NCI-H748 (cell line): ENCODE data around the gene SHOC2.
"Not testable (repeated sequence)": the region's sequence is repeated elsewhere in the genome, so short reads cannot be mapped to it uniquely, and the experiment has no call there.

Source experiments
- DNase-seq: peaks from one replicate; lab custom pipeline; 2025; ENCODE audit not compliant: unreplicated experiment; lab: John Stamatoyannopoulos, UW

The SHOC2 gene

DNA sequence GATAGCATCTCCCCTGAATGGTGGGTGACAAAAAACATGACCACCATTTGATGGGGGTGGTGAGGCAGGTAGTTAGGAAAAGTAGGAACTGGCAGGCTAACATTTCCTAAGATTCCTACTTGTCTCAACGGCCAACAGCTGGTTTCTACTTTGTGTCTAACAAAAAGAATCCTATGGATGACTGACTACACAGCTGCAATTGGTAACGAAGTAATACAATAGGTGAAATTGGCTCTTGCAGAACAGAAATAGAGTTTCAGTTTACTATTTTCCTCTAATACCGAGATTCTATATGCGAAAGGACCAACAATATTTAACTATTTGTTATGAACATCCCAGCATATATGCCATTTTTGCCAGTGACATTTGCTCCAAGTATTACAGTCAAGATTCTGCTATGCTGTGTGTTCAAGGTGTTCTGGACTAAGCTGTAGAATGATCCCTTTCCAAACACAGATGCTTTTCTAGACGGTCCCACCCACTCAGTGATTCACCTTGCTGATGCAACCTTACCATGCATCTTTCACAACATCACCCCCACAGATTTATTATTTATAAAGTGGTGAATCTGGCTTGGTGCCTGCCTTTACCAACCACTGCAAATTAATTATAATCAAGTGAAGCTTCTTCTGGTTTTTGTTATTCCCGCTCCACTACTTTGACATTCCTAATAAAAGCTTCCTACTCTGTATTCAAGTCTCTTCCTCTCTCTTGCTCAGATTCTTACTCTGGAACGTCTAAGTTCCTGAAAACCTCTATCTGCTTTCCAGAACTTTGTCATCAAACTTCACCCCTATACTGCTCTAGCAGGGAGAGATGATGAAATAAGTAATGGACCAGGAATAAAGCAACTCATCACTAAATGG, 17.2 kb upstream of the SHOC2 start:
- DNase-seq = no peak

GRCh38 chr10:110903280-110904278, 15.8 kb upstream of the SHOC2 start:
- DNase-seq = no peak

GRCh38 chr10:110910138-110910537, 9.3 kb upstream of the SHOC2 start:
- no peak for DNase-seq

DNA sequence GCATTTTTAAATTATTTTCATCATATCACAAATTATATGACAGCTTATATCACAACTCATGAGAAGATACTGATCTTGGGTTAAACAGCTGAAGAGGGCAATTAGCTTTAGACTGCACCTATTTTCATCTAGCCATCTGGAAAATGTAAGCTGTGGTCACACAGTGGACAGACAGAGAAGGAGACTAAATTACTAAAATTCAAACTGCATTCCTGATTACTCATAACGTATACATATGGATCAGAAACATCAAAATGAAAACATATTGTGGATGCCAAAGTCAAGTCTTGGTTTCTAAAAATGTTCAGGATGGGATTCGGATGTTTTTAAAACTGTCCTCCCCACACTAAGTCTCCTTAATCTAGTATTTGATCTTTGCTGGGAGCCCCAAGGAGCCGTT, 7.0 kb upstream of the SHOC2 start:
- no peak for DNase-seq

DNA sequence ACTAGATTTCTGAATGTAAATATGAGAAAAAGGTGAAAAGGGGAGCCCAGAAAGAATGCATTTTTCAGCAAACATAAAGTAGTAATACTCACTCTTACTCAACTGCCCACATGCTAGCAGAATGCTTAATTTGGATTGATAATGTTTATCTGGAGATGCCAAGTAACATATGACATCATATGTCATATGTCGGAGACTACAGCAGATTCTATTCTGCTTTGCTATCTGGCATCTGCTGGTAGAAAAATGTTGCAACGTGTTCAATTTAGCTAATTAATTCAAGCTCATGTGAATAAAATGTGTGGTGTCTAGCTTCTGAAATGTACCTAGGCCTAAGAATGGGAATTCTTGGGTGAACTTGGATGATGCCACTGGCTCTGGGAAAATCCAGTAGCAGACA, 5.0 kb upstream of the SHOC2 start:
- no peak for DNase-seq

DNA sequence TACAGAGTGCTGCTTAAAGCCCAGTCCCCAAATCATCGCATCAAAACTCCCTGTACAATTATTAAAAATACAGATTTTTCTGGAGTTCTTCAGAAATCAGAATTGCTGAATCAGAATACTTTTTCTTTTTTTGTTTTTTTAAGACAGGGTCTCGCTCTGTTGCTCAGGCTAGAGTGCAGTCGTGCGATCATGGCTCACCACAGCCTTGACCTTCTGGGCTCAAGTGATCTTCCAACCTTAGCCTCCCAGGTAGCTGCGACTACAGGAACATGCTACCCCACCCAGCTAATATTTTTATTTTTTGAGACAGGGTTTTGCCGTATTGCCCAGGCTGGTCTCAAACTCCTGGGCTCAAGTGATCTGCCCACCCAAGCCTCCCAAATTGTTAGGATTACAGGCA, 4.4 kb upstream of the SHOC2 start:
- no peak for DNase-seq

GRCh38 chr10:110915600-110915999, 3.8 kb upstream of the SHOC2 start:
- not testable (repeated sequence) for DNase-seq

GRCh38 chr10:110916554-110917346, 2.7 kb upstream of the SHOC2 start:
- DNase-seq = no peak

DNA sequence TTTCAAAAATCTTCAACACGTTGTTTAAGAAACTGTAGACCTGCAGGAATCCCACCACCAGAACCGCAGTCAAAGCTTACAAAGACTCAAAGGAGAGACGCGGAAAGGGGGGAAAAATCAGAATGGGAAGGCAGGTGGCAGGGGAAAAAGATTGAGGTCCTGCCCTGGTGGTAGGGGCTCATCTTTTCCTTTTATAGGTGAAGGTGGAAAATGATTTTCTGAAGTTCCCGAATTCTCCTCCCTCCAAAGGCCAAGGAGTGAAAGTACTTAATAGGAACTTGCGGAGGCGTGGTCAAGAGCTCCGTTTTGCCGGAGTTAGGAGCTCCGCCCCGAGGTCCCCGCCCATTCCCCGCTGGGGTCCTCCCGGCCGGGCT, 1.1 kb upstream of the SHOC2 start:
- no peak for DNase-seq

GRCh38 chr10:110918643-110919348, 608 bp upstream of the SHOC2 start, which contains the start of gene BBIP1:
Gene BBIP1, minus strand, starts transcription at chr10:110919180. Its CDS starts 1,023 bp downstream, at chr10:110918157.
- DNase-seq = peak; percentile 99

DNA sequence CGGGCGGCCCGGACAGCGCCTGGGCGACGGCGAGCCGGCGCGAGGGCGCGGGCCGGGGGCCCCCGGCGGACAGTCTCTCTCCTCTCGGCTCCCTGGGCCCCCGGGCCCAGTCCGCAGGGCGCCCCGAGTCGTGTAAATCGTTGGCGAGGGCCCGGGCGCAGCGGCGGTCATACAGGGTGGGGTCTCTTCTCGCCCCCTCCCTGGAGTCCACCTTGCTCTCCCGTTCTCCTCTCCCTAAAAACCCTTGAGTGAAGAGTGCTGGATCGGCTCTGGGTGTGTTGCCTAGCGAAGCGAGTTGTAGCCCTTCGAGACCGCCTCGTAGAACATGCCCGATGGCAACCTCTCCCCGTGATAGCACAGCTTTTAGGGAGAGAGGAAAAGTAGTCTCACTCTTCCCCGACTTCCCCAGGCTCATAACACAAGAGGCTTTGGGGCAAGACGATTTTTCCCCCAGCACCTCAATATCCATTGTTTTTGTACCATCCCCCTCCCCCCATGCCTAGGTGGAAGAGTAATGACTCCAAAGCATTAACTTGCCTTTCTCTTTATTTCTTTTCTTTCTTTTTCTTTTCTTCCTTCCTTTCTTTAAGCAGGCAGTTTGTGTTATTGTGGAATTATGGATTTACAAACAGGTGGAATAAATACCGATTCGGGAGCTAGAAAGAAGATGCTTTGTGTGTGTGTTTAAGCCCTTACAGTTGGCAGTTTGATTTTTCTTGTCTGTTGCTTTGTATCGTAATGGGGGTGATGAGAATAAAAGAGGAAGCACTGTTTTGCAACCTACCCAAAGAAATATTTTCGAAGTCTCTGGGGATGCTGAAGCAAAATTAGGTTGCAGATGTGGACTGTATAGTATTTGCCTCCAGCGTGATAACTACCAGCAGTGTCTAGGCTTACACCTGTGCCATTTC, 822 bp downstream of the SHOC2 start:
- peak; percentile 53 for DNase-seq

DNA sequence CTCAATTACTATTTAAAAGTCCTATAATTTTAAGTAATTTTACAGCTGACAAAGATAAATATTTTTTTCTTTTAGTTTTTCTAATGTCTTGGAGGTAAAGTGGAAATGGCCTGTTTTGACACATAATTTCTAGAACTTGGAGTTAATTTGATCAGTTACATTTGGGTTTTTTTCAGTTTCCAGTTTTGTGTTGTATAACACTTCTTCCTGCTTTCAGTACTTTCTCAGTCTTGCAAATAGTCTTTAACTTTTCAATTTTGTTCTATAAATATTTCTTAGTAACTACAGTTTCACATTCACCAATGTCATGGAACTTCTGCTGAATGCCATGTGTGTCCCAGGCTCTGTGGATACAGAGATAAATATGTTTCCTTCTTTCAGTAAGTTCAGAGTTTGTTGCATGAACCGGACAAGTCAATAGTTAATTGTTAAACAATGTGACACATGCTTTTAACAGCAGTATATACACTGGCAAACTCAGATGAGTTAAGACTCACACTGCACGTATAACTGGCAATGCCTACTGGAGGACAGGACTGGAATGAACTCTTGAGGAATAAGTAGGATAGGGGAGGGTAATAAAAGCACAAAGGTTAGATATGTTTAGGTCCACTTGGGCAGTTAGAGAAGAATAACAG, 4.6 kb downstream of the SHOC2 start:
- DNase-seq = no peak

DNA sequence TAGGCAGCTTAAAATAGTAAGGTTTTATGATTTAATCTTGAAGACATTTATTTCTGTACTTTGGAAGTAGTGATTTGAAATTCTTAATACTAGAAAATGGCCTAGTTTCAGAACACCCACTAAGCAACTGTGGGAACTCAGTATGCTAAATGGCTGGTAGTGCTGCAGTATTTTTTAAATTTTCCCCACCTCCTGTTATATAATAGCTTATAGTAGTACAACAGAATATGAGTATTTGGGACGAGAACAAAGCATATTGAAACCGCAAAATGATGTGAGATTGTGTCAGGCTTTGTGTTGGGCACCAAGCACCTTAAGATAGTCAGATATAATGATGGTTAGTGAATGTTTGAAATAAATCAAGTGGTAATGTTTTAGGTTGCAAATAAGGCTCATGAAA, 8.1 kb downstream of the SHOC2 start:
- DNase-seq = no peak

GRCh38 chr10:110931769-110932381, 12.5 kb downstream of the SHOC2 start:
- DNase-seq = no peak

- DNase-seq = no peak
Observed at GRCh38 chr10:110932505-110933180, 13.2 kb downstream of the SHOC2 start.

- DNase-seq = no peak
Observed at GRCh38 chr10:110936757-110937156, 17.4 kb downstream of the SHOC2 start.

DNA sequence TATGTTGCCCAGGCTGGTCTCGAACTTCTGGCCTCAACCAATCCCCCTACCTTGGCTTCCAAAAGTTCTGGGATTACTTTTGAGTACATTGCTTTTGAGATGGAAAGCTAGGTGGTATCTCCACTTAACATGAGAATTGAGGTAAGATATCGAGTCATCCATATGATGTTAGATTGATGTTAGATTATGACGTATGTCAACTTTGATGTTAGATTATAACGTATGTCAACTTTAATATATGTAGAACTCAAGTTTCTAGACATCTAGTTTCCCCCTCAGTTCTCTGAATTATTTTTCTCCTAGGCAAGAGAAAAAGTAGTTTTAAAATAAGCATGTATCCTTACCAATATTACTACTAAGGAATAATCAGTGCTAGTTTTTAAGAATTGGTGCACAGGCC, 20.0 kb downstream of the SHOC2 start:
- DNase-seq = no peak
